GM10248 (cell line): ENCODE measurements around the gene C5orf46.

Experiments
- CTCF ChIA-PET: fragments of 300-600 bp; sonication (Branson Sonifier 250); formaldehyde crosslinking; extraction: SDS; loops from one replicate; lab custom pipeline; 2021; ENCODE audit warnings: antibody characterized with exemption; lab: Yijun Ruan, JAX
- POLR2A ChIA-PET: fragments of 350-650 bp; sonication (Branson Sonifier 250); formaldehyde crosslinking; extraction: SDS; loops from one replicate; lab custom pipeline; 2020; ENCODE audit warnings: antibody characterized with exemption; lab: Yijun Ruan, JAX
- DNase-seq: peaks from one replicate; pipeline ENCODE4 v3.0.0; 2012; ENCODE audit errors: extremely low spot score
- CTCF ChIP-seq: IDR thresholded peaks from 2 replicates; pipeline ENCODE4 v1.5.1; 2012; ENCODE audit warnings: mild to moderate bottlenecking, low read depth; ENCODE audit errors: extremely low read depth, missing control alignments, control extremely low read depth

The C5orf46 gene

DNA sequence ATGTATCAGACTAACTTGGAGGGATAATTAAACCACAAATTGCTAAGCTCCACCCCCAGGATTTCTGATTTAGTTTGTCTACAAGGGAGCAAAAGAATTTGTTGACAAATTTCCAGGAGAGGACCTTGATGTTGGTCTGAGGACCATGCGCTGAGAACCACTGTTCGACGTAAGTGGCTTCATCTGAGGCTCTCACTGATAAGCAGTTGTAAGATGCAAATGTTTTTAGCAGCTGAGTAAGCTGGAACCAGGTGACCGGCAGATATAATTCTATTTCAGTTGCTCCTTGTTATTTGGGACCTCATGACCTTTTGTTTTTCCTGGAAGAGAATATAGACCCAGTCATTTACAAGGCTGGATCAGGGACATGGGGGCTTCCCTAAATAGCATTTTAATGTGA, 60.7 kb downstream of the C5orf46 start:
- no peak for DNase-seq
- POLR2A ChIA-PET: no interaction called here
- CTCF ChIA-PET: interaction anchor here (1.9 to 5.2 kb wide), 2 partner anchors 9 to 12 kb away, joined by 9 to 31 read pairs; no protein-coding TSS in a partner anchor
- no peak for TF ChIP-seq CTCF

- no peak for TF ChIP-seq CTCF
- CTCF ChIA-PET: interaction anchor here (1.3 to 5.2 kb wide), 3 partner anchors 10 to 13 kb away, joined by 7 to 31 read pairs (median 9); no protein-coding TSS in a partner anchor
- POLR2A ChIA-PET: no interaction called here
- DNase-seq: no peak
These were observed 61.5 kb downstream of the C5orf46 start for GRCh38 chr5:147844846-147845245.

- POLR2A ChIA-PET: no interaction called here
- CTCF ChIA-PET: interaction anchor here (5.2 kb wide), 1 partner anchor 15 kb away, joined by 31 read pairs; no protein-coding TSS in a partner anchor
- no peak for DNase-seq
- TF ChIP-seq CTCF: no peak
These were observed 63.5 kb downstream of the C5orf46 start for GRCh38 chr5:147842869-147843268.
